Fibroblast of mammary gland (primary cell): ENCODE data around the gene SORBS1.
A peak's percentile ranks its signal among the peaks of the same experiment; 100 is the strongest.

Experiments used
- DNase-seq: peaks from one replicate; pipeline ENCODE4 v3.0.0-alpha.2; 2010; ENCODE audit warnings: low read depth
- H3K4me3 ChIP-seq: 2 replicates; pipeline ENCODE4 v1.5.1; 2011; ENCODE audit warnings: low read depth, mild to moderate bottlenecking, low read length, moderate library complexity; ENCODE audit not compliant: control insufficient read depth
- CTCF ChIP-seq: conservative IDR thresholded peaks from 2 replicates; pipeline ENCODE4 v1.5.1; 2011; ENCODE audit warnings: low read depth, low read length, inconsistent platforms; ENCODE audit not compliant: control insufficient read depth, insufficient read depth

SORBS1 gene

GRCh38 chr10:95282107-95282506 is 279.1 kb downstream of the SORBS1 start:
- TF ChIP-seq CTCF: no peak
- no peak for DNase-seq
- no peak overlapping the region for H3K4me3 ChIP-seq

- H3K4me3 ChIP-seq: no peak overlapping the region
- DNase-seq: no peak
- TF ChIP-seq CTCF: no peak
Measured at GRCh38 chr10:95281206-95281605, 280.0 kb downstream of the SORBS1 start.

- DNase-seq: no peak
- TF ChIP-seq CTCF: no peak
- H3K4me3 ChIP-seq: no peak overlapping the region
Measured at GRCh38 chr10:95280637-95281036, 280.5 kb downstream of the SORBS1 start.

- peak; percentile 84 for DNase-seq
- H3K4me3 ChIP-seq: no peak overlapping the region
- TF ChIP-seq CTCF: no peak
Measured at GRCh38 chr10:95279042-95279820, 281.9 kb downstream of the SORBS1 start.

GRCh38 chr10:95278061-95278988 is 282.8 kb downstream of the SORBS1 start:
- DNase-seq: peak; percentile 90
- TF ChIP-seq CTCF: no peak
- H3K4me3 ChIP-seq: no peak overlapping the region

- H3K4me3 ChIP-seq: no peak overlapping the region
- DNase-seq: no peak
- no peak for TF ChIP-seq CTCF
Measured at GRCh38 chr10:95277614-95278013, 283.6 kb downstream of the SORBS1 start.
